H9 (cell line): ENCODE measurements around the gene DMRT1. TPM values are rescaled to one million over a fixed set of nuclear protein-coding genes. Genes with fewer than 3 reads are reported as not detected.

Experiments
- DNase-seq: peaks from one replicate; pipeline ENCODE4 v3.0.0-alpha.2; 2017
- H2AFZ ChIP-seq: one replicate; pipeline ENCODE4 v1.6.1; 2013; ENCODE audit warnings: mild to moderate bottlenecking, low read length, control low read depth, moderate library complexity
- H2AK5ac ChIP-seq: 2 replicates; pipeline ENCODE4 v1.6.1; 2013; ENCODE audit warnings: low read length, control low read depth, mixed read lengths; ENCODE audit not compliant: insufficient read length
- H2BK120ac ChIP-seq: one replicate; pipeline ENCODE4 v1.6.1; 2013; ENCODE audit warnings: low read depth, mild to moderate bottlenecking, low read length, control low read depth, inconsistent platforms; ENCODE audit not compliant: poor library complexity, severe bottlenecking
- H2BK12ac ChIP-seq: 2 replicates; pipeline ENCODE4 v1.6.1; 2013; ENCODE audit warnings: low read length, control low read depth, mixed read lengths, low read depth; ENCODE audit not compliant: insufficient read length
- H2BK15ac ChIP-seq: 2 replicates; pipeline ENCODE4 v1.6.1; 2013; ENCODE audit warnings: low read depth, low read length, control low read depth
- H2BK20ac ChIP-seq: one replicate; pipeline ENCODE4 v1.6.1; 2013; ENCODE audit warnings: low read depth, mild to moderate bottlenecking, low read length, control low read depth, inconsistent platforms; ENCODE audit not compliant: poor library complexity, severe bottlenecking
- H2BK5ac ChIP-seq: 2 replicates; pipeline ENCODE4 v1.6.1; 2013; ENCODE audit warnings: low read length, control low read depth, mixed read lengths; ENCODE audit not compliant: insufficient read length
- H3K14ac ChIP-seq: 2 replicates; pipeline ENCODE4 v1.6.1; 2013; ENCODE audit warnings: low read length, control low read depth; ENCODE audit not compliant: insufficient read depth
- H3K18ac ChIP-seq: 2 replicates; pipeline ENCODE4 v1.6.1; 2013; ENCODE audit warnings: low read depth, mild to moderate bottlenecking, mixed read lengths, low read length, control low read depth; ENCODE audit not compliant: insufficient read length
- H3K23ac ChIP-seq: 2 replicates; pipeline ENCODE4 v1.6.1; 2013; ENCODE audit warnings: low read length, control low read depth, mixed read lengths, low read depth; ENCODE audit not compliant: insufficient read length
- H3K23me2 ChIP-seq: 2 replicates; pipeline ENCODE4 v1.6.1; 2013; ENCODE audit warnings: low read depth, mild to moderate bottlenecking, mixed read lengths, low read length, control low read depth; ENCODE audit not compliant: insufficient read length, poor library complexity, severe bottlenecking
- H3K27ac ChIP-seq: 2 replicates; pipeline ENCODE4 v1.5.1; 2013; ENCODE audit warnings: low read length, control low read depth, mixed read lengths, low read depth; ENCODE audit not compliant: insufficient read length
- H3K27me3 ChIP-seq: 2 replicates; pipeline ENCODE4 v1.6.1; 2013; ENCODE audit warnings: low read length, control low read depth, inconsistent platforms; ENCODE audit not compliant: insufficient read depth
- H3K4ac ChIP-seq: 2 replicates; pipeline ENCODE4 v1.6.1; 2013; ENCODE audit warnings: low read depth, mild to moderate bottlenecking, control low read depth, inconsistent platforms, low read length, moderate library complexity
- H3K4me1 ChIP-seq: 2 replicates; pipeline ENCODE4 v1.6.1; 2013; ENCODE audit warnings: low read length, control low read depth, inconsistent platforms; ENCODE audit not compliant: insufficient read depth
- H3K4me2 ChIP-seq: 2 replicates; pipeline ENCODE4 v1.6.1; 2013; ENCODE audit warnings: low read length, control low read depth, mixed read lengths; ENCODE audit not compliant: insufficient read length, insufficient read depth
- H3K56ac ChIP-seq: 2 replicates; pipeline ENCODE4 v1.6.1; 2013; ENCODE audit warnings: low read depth, mild to moderate bottlenecking, mixed read lengths, low read length, control low read depth; ENCODE audit not compliant: insufficient read length
- H3K79me1 ChIP-seq: 2 replicates; pipeline ENCODE4 v1.6.1; 2013; ENCODE audit warnings: low read depth, mild to moderate bottlenecking, moderate library complexity, low read length, control low read depth, inconsistent platforms; ENCODE audit not compliant: insufficient read depth, poor library complexity, severe bottlenecking
- H3K79me2 ChIP-seq: 2 replicates; pipeline ENCODE4 v1.6.1; 2013; ENCODE audit warnings: low read length, control low read depth, inconsistent platforms; ENCODE audit not compliant: insufficient read depth
- H3K9ac ChIP-seq: 2 replicates; pipeline ENCODE4 v1.6.1; 2013; ENCODE audit warnings: low read length, control low read depth, mixed read lengths; ENCODE audit not compliant: insufficient read length; ENCODE audit errors: extremely low read depth
- H3K9me3 ChIP-seq: one replicate; pipeline ENCODE4 v1.6.1; 2013; ENCODE audit warnings: low read depth, low read length, inconsistent platforms; ENCODE audit not compliant: control insufficient read depth
- H3T11ph ChIP-seq: one replicate; pipeline ENCODE4 v1.6.1; 2013; ENCODE audit warnings: mild to moderate bottlenecking, low read length, control low read depth, inconsistent platforms
- H4K20me1 ChIP-seq: one replicate; pipeline ENCODE4 v1.6.1; 2013; ENCODE audit not compliant: control insufficient read depth, insufficient read length, insufficient read depth
- H4K5ac ChIP-seq: 2 replicates; pipeline ENCODE4 v1.6.1; 2013; ENCODE audit warnings: low read depth, mild to moderate bottlenecking, mixed read lengths, low read length, control low read depth; ENCODE audit not compliant: insufficient read length
- H4K8ac ChIP-seq: replicated peaks from 2 replicates; pipeline ENCODE4 v1.6.1; 2013; ENCODE audit warnings: low read length, control low read depth, mixed read lengths, low read depth; ENCODE audit not compliant: insufficient read length
- H4K91ac ChIP-seq: 2 replicates; pipeline ENCODE4 v1.6.1; 2013; ENCODE audit warnings: low read depth, mild to moderate bottlenecking, moderate library complexity, mixed read lengths, low read length, control low read depth; ENCODE audit not compliant: insufficient read length
- H3K27ac Mint-ChIP-seq, 3 experiments: 2 replicates in 2 of 3; 3 replicates in 1 of 3; pipeline ENCODE4 v1.8.0; 2020 to 2021; ENCODE audit warnings: mixed read lengths in 3 of 3, mild to moderate bottlenecking in 1 of 3, moderate library complexity in 1 of 3
- H3K27me3 Mint-ChIP-seq: 2 replicates; pipeline ENCODE4 v1.8.0; 2021; ENCODE audit warnings: low read depth, mild to moderate bottlenecking, moderate library complexity, mixed read lengths
- H3K36me3 Mint-ChIP-seq, 3 experiments: 2 replicates in 2 of 3; 3 replicates in 1 of 3; pipeline ENCODE4 v1.8.0; 2020 to 2021; ENCODE audit warnings: low read depth in 3 of 3, mixed read lengths in 3 of 3; ENCODE audit not compliant: insufficient read depth in 1 of 3
- H3K4me1 Mint-ChIP-seq, 2 experiments: 2 replicates each; pipeline ENCODE4 v1.8.0; 2020; ENCODE audit warnings: mixed read lengths in 2 of 2
- H3K4me3 Mint-ChIP-seq, 2 experiments: 2 replicates in 1 of 2; 3 replicates in 1 of 2; pipeline ENCODE4 v1.8.0; 2020 to 2021; ENCODE audit warnings: mild to moderate bottlenecking in 2 of 2, mixed read lengths in 2 of 2, moderate library complexity in 1 of 2
- H3K9me3 Mint-ChIP-seq, 2 experiments: 2 replicates in 1 of 2; 3 replicates in 1 of 2; pipeline ENCODE4 v1.8.0; 2020; ENCODE audit warnings: mild to moderate bottlenecking in 2 of 2, mixed read lengths in 2 of 2, moderate library complexity in 1 of 2
- CTCF ChIP-seq: fragments of 200-600 bp; sonication (generic); conservative IDR thresholded peaks from 3 replicates; pipeline ENCODE4 v1.8.0; 2021; ENCODE audit warnings: antibody characterized with exemption, mild to moderate bottlenecking
- WGBS: extraction: QIAGEN DNeasy Blood & Tissue Kit; methylation state at CpG from one replicate; pipeline ENCODE4 v1.1.7; 2013; ENCODE audit warnings: missing lambda C conversion rate, low lambda C conversion rate, mixed read lengths; ENCODE audit not compliant: insufficient read length; ENCODE audit errors: extremely low coverage; 5-methylcytosine and 5-hydroxymethylcytosine counted together
- total RNA-seq: library from RNA; stranded (reverse); gene quantifications from 2 replicates; pipeline ENCODE4 v1.2.1, GENCODE V29; 2021

The DMRT1 gene
- total RNA-seq, 1 experiment from 2014 or later, result not detected

GRCh38 chr9:1008216-1008615 is 166.7 kb downstream of the DMRT1 start:
- Histone ChIP-seq H3K4me1 (0 out of 2 replicates have a peak, but pooled peaks cover 2% of the 10 kb centered on the region), H3K4ac (no peak overlapping the region), H4K8ac (no peak overlapping the region), H3K56ac (no peak overlapping the region), H2BK12ac (no peak overlapping the region), H3K79me2 (no peaks in the 10 kb centered on the region), H2BK5ac (no peak overlapping the region), H4K20me1 (no peaks in the 10 kb centered on the region), H3K9ac (no peak overlapping the region), H3K23me2 (no peaks in the 10 kb centered on the region), H2BK15ac (no peak overlapping the region), H3K27ac (no peak overlapping the region), H2AFZ (no peak overlapping the region), H2BK20ac (no peak overlapping the region), H3K9me3 (no peaks in the 10 kb centered on the region), H3K23ac (no peak overlapping the region), H3K27me3 (no peaks in the 10 kb centered on the region), H2BK120ac (no peak overlapping the region), H3T11ph (no peak overlapping the region), H3K79me1 (no peaks in the 10 kb centered on the region), H3K14ac (no peak overlapping the region), H3K18ac (no peak overlapping the region), H4K91ac (no peak overlapping the region), H3K4me2 (no peak overlapping the region), H2AK5ac (no peak overlapping the region), H4K5ac (no peak overlapping the region)
- H3K4me1 Mint-ChIP-seq, result peaks cover 2 to 11% of the 10 kb centered on the region in 2 experiments; a peak in 3 of 4 replicates
- H3K36me3 Mint-ChIP-seq, result no peaks in the 10 kb centered on the region
- H3K27me3 Mint-ChIP-seq, result peaks cover 32% of the 10 kb centered on the region
- H3K27ac Mint-ChIP-seq, result no peak overlapping the region
- TF ChIP-seq CTCF, result no peak
- no CpG with 5 or more reads among the region's 3 CpGs for WGBS
- DNase-seq, result no peak
- H3K9me3 Mint-ChIP-seq, result peaks cover 0 to 3% of the 10 kb centered on the region in 2 experiments; a peak in 1 of 5 replicates
- no peak overlapping the region for H3K4me3 Mint-ChIP-seq
